Endothelial cell of umbilical vein (primary cell): ENCODE results near the gene RPS15A.

Source experiments
- CTCF ChIP-seq, 2 donors: IDR thresholded peaks; 1 replicate in 1 of 2; 2 replicates in 1 of 2; pipeline ENCODE4 v1.5.1; 2011; ENCODE audit warnings: low read length in 2 of 2, mild to moderate bottlenecking in 2 of 2, moderate library complexity in 2 of 2, control low read depth in 1 of 2, inconsistent platforms in 1 of 2, low read depth in 1 of 2; ENCODE audit not compliant: insufficient read depth in 1 of 2; ENCODE audit errors: extremely low read depth in 1 of 2
- FOS ChIP-seq: IDR thresholded peaks from 2 replicates; pipeline ENCODE4 v1.6.1; 2011; ENCODE audit warnings: mild to moderate bottlenecking, low read length, moderate library complexity, borderline replicate concordance; ENCODE audit not compliant: insufficient read depth
- GATA2 ChIP-seq: IDR thresholded peaks from 2 replicates; pipeline ENCODE4 v1.7.0; 2011; ENCODE audit warnings: low read depth, mild to moderate bottlenecking, moderate library complexity, mixed read lengths, low read length; ENCODE audit not compliant: insufficient read length, insufficient read depth
- JUN ChIP-seq: IDR thresholded peaks from 2 replicates; pipeline ENCODE4 v1.6.1; 2011; ENCODE audit warnings: borderline replicate concordance, low read depth; ENCODE audit not compliant: insufficient read length, insufficient read depth
- MAX ChIP-seq: IDR thresholded peaks from 2 replicates; pipeline ENCODE4 v1.6.1; 2011; ENCODE audit not compliant: insufficient read depth, insufficient read length
- MYC ChIP-seq: IDR thresholded peaks from one replicate; pipeline ENCODE4 v1.6.1; 2011; ENCODE audit warnings: mild to moderate bottlenecking, low read depth, low read length
- POLR2A ChIP-seq: IDR thresholded peaks from 2 replicates; pipeline ENCODE4 v1.6.1; 2012; ENCODE audit warnings: low read depth, mild to moderate bottlenecking, control low read depth, low read length
- POLR2AphosphoS5 ChIP-seq: IDR thresholded peaks from 2 replicates; pipeline ENCODE4 v1.6.1; 2012; ENCODE audit warnings: low read depth, mild to moderate bottlenecking, control low read depth, low read length, moderate library complexity; ENCODE audit not compliant: insufficient read depth

DNA sequence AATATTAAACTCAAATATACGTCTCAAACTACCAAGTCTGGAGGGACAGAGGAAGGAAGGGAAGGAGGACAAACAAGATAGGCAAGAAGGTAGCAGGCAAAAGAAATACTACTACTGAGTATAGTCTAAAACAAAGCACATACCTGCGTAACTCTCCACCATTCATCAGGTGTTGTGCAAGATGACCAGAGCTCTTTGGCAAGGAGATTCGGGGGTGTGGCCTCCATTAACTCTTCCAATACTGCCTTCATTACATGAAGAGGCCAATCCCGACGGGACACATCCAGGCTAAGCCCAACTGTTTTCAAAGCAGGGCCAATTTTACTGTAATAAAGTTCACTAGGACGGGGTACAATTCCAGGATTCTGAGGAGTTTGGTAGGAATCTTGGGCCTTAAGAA is 49.4 kb upstream of the RPS15A start:
- TF ChIP-seq GATA2 (no peak), MYC (no peak), CTCF (IDR thresholded peaks at IDR 0.05; ENCODE audit: extremely low read depth in 1 of 2, insufficient read depth in 1 of 2, low read depth in 1 of 2, low read length in 2 of 2) (no peak), POLR2A (no peak), JUN (no peak), MAX (no peak), POLR2AphosphoS5 (no peak), FOS (no peak)
